Stimulated activated CD4-positive, alpha-beta T cell treated with anti-CD3 and anti-CD28 coated beads, Interleukin-12 subunit alpha, Interleukin-12 subunit beta, amount 100 ng/mL, for 24 hours (primary cell): ENCODE results near the gene INF2.

Experiments
- DNase-seq, 2 experiments: peaks; one replicate each; pipeline ENCODE4 v3.0.0-alpha.2; 2020; ENCODE audit warnings: low read depth in 2 of 2

The INF2 gene

GRCh38 chr14:104689881-104690711 is 678 bp downstream of the INF2 start:
- no peak for DNase-seq

DNA sequence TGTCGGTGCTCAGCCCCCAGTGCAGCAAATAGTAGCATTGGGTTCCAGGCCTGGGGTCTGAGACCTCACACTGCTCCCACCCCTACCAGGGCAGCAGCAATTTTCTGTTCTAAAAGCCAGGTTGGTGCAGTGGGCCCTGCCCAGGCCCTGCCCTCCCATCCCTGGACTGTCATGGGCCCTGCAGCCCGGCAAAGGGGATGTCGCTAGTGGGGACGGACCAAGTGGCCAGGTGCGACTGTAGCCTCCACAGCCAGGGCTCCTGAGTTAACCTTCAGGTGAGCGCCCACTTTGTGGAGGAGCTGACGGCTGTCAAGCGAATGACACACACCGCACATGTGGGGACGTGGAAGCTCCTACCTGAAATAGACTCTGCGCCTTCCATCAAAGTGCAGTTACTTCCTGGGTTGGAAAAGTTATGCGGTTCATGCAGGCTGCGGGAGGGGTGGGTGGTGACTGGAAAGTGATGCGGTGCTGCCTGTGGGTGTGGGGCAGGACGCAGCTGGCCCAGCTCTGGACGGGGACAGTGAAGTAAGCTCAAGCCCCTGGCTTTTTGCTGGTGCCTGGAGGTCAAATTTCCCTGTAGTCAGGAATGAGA is 1.5 kb downstream of the INF2 start:
- no peak for DNase-seq

GRCh38 chr14:104691546-104692260 is 2.3 kb downstream of the INF2 start:
- no peak for DNase-seq

GRCh38 chr14:104692261-104692938 is 3.0 kb downstream of the INF2 start:
- no peak for DNase-seq

- no peak for DNase-seq
Measured at GRCh38 chr14:104692939-104693315, 3.5 kb downstream of the INF2 start.

GRCh38 chr14:104693482-104694431 is 4.3 kb downstream of the INF2 start:
- DNase-seq, result no peak

- no peak for DNase-seq
Measured at GRCh38 chr14:104694475-104694950, 5.1 kb downstream of the INF2 start.

DNA sequence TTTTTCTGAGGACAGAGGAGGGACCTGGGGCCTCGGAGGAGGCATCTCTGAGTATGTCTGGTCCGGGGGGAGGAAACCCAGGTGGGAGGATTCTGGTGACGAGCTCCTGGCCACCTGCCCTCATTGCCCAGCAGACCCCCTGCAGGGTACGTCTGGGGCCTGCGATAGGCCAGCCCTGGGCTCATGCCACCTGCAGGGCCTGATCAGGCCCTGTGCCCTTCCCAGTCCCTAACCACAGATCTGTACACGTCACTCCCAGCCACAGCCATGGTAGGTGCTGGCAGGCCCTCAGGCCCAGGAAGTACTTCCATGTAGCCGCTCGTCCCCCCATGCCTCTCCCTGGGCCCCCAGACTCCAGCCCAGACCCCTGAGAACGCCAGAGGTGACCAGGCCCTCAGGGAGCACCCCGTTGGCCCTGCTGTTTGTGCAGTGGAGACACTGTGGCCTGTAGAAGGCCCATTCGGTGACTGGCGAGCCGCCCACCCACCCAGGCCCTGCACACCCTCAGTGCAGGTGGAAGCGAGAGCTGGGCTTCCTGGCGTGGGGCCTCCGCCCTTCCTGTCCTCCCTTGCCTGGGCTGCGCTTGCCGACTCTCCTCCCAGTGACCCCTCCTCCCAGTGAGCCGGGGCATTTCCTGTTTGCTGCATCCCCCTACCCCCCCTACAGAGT is 5.7 kb downstream of the INF2 start:
- DNase-seq, result no peak

DNA sequence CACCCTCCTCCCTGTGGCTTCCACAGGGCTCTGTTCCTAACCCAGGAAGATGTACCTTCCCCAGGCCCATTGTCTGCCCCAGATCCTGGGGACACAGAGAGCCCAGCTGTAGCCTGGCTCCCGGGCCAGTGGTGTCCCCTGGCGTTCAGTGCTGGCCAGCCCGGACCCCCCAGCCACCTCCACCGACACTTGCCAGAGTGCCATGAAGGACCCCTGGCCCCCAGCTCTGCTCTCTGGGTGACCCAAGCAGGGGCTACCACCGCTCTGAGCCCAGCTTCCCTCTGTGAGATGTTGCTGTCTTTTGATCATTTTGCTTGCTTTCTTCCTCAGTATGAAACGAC is 6.2 kb downstream of the INF2 start:
- DNase-seq, result no peak

DNA sequence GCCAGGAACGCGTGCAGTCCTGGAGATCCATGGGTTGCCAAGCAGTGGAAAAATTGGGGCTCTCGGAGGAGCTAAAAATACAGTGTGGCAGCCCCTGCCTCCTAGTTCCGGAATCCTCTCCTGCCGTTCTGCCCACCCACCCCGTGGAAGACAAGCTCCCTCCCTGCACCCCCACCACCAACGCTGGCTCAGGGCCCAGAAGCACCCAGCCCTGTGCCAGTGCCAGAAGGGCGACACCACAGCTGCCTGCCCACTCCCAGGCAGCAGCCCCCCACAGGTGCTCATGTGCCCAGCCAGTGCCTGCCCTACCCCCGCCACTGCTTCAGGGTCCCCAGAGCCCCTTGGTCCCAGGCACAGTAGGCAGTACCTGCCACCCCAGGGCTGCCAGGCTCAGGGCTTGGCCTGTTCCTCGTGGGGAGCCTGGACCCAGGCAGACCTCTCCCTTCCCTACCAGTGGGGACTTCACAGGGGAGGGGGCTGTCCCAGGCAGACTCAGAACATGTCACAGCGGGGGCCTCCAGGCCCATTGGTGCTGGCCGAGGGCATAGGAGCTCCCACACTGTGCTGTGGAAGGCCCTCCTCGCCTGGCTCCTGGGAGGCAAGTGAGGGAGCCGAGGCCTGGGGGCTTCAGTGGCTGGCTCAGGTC is 7.4 kb downstream of the INF2 start:
- DNase-seq, result no peak

DNA sequence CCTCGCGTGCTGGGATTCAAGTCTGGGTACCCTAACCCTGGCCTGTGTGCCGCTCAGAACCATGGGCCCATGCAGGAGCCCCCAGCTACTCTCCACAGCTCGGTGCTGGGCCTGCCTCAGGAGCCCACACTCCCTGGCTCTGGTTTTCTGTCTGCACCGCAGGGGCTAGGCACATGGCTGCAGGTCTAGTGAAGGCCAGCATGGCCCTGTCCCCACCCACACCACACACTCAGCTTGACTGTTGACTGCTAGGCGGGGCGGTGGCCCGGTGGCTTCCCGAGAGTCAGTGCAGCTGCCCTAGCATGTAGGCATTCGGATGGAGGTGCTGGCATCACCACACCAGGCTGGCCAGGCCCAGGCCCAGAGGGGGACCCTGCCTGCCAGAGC is 7.9 kb downstream of the INF2 start:
- no peak for DNase-seq

DNA sequence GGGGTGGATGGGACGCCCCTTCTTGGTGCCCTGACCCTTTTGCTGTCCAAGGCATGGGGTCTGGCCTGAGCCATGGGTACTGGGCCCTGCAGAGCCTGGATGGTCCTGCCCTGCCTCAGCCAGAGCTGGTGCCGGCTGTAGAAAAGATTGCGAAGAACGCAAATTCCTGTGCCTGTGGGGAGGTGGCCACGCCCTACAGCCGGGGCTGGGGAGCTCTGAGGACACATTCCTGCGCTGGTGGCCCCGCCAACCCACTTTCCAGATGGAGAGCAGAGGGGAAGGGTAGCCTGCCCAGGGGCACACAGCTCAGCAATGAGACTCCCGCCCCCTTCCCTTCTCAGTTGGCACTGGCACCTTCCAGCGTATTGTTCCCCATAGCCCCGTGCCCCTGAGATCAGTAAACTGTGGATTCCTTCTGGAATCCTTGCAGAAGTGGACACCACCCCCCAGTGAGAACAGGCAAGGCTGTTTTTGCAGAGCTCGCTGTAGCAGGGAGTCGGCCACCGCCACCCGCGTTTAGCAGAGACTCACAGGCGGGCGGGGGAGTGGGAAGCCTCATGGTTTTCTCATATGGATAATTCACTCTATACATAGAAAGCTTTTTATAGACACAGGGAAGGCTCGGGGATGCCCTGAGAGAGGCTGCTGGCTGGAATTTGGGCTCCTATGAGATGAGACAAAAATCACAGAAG is 8.6 kb downstream of the INF2 start:
- DNase-seq, result no peak

GRCh38 chr14:104698688-104699425 is 9.4 kb downstream of the INF2 start:
- DNase-seq, result no peak

GRCh38 chr14:104699426-104699748 is 10.0 kb downstream of the INF2 start:
- DNase-seq, result no peak

DNA sequence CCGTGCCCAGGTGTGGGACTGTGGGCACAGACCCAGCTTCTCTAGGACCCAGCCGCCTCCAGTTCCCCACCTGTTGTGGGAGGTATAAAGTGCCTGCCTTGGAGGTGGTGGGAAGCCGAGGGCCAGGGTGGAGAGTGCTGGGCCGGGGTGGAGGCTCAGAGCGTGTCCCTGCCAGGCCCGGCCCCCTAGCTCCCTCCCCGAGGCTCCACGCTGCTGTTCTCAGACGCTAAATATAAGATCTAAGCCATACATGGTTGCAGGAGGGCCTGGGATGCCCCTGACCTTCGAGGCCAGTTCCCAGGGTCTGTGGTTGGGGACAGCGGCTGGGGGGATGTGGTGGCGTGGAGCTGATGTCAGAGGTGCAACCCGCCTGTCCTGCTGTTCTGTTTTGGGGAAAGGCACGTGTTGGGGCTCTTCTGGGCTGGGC is 10.8 kb downstream of the INF2 start:
- DNase-seq, result no peak

- no peak for DNase-seq
Measured at GRCh38 chr14:104700747-104701217, 11.4 kb downstream of the INF2 start.

DNA sequence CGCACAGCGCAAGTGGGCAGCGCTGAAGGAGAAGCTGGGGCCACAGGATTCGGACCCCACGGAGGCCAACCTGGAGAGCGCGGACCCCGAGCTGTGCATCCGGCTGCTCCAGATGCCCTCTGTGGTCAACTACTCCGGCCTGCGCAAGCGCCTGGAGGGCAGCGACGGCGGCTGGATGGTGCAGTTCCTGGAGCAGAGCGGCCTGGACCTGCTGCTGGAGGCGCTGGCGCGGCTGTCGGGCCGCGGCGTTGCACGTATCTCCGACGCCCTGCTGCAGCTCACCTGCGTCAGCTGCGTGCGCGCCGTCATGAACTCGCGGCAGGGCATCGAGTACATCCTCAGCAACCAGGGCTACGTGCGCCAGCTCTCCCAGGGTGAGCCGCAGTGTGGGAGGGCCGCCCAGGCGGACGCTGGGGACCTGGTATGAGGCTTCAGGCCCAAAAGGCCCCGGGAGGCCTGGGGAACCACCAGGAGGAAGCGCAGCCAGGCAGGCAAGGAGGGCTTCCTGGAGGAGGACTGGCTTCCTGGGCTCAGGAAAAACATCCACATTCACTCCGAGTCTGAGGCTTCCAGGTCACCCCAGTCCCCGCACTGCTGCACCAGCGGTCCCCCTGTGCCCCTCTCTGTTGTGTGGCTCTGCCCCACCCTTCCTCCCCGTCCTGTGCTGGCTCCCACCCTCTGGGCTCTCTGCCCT is 12.1 kb downstream of the INF2 start:
- no peak for DNase-seq

- no peak for DNase-seq
Measured at GRCh38 chr14:104702106-104702505, 12.7 kb downstream of the INF2 start.
